Vagina (tissue), 2 donors: Measurements from ENCODE around the gene SULF2.

ENCODE experiments used
- CTCF ChIP-seq, 3 experiments: fragments of 450-650 bp in 2 of 3; fragments of 200-600 bp in 1 of 3; sonication (generic) in 1 of 3; IDR thresholded peaks; one replicate each; pipeline ENCODE4 v1.5.1; 2017 to 2019; ENCODE audit warnings: antibody characterized with exemption in 3 of 3, mild to moderate bottlenecking in 2 of 3, moderate library complexity in 2 of 3
- POLR2A ChIP-seq, 2 donors: fragments of 450-650 bp; IDR thresholded peaks; one replicate each; pipeline ENCODE4 v1.6.1; 2017; ENCODE audit warnings: antibody characterized with exemption in 2 of 2, mild to moderate bottlenecking in 2 of 2, moderate library complexity in 2 of 2

GRCh38 chr20:47817573-47817972 is 32.3 kb upstream of the SULF2 start:
- no peak for TF ChIP-seq POLR2A (IDR thresholded peaks at IDR 0.05)
- TF ChIP-seq CTCF (IDR thresholded peaks at IDR 0.05): no peak
